GM19239 (cell line): ENCODE results near the gene GZMB.
"Not testable (repeated sequence)": the region's sequence is repeated elsewhere in the genome, so short reads cannot be mapped to it uniquely, and the experiment has no call there.

Experiments used
- DNase-seq: peaks from one replicate; pipeline ENCODE4 v3.0.0; 2011; ENCODE audit warnings: low spot score; ENCODE audit not compliant: insufficient read length
- FAIRE-seq: peaks from 2 replicates; lab custom pipeline; 2011; peaks lifted over from hg19 to GRCh38; lab: Jason Lieb, UNC

The GZMB gene

DNA sequence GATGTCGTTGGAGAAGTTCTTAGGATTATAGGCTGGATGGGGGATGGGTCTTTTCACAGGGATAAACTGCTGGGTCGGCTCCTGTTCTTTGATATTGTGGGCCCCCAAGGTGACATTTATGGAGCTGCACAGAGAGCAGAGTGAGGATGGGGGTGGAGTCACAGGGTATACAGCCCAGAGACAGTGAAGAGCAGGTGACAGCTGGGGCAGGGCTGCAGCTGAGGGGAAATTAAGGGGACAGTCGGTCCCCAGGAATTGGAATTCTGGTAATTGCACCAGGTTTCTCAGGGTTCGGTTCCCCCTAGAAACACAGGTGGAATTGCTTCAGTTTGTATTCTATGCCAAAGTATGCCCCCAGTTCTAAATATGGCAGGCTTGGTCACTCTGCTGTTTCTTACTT lies 1.7 kb downstream of the GZMB start:
- FAIRE-seq (no peak), DNase-seq (no peak)

GRCh38 chr14:24631749-24632335 lies 2.1 kb downstream of the GZMB start:
- FAIRE-seq, result no peak
- no peak for DNase-seq

GRCh38 chr14:24630872-24631477 lies 3.0 kb downstream of the GZMB start:
- no peak for DNase-seq
- FAIRE-seq, result no peak

- FAIRE-seq (no peak), DNase-seq (no peak)
Measured at GRCh38 chr14:24630087-24630871, 3.7 kb downstream of the GZMB start.

- FAIRE-seq, result no peak
- DNase-seq, result no peak
Measured at GRCh38 chr14:24629521-24629920, 4.5 kb downstream of the GZMB start.

- no peak for FAIRE-seq
- no peak for DNase-seq
Measured at GRCh38 chr14:24613747-24614146, 20.2 kb downstream of the GZMB start.

GRCh38 chr14:24613241-24613640 lies 20.7 kb downstream of the GZMB start:
- DNase-seq (no peak), FAIRE-seq (no peak)

- FAIRE-seq (no peak), DNase-seq (no peak)
Measured at GRCh38 chr14:24612196-24612595, 21.8 kb downstream of the GZMB start.

GRCh38 chr14:24609655-24610344 lies 24.2 kb downstream of the GZMB start, which contains the start of gene GZMH:
Gene GZMH (minus strand): TSS chr14:24609685. CDS start chr14:24609613, 72 bp downstream.
- no peak for FAIRE-seq

DNA sequence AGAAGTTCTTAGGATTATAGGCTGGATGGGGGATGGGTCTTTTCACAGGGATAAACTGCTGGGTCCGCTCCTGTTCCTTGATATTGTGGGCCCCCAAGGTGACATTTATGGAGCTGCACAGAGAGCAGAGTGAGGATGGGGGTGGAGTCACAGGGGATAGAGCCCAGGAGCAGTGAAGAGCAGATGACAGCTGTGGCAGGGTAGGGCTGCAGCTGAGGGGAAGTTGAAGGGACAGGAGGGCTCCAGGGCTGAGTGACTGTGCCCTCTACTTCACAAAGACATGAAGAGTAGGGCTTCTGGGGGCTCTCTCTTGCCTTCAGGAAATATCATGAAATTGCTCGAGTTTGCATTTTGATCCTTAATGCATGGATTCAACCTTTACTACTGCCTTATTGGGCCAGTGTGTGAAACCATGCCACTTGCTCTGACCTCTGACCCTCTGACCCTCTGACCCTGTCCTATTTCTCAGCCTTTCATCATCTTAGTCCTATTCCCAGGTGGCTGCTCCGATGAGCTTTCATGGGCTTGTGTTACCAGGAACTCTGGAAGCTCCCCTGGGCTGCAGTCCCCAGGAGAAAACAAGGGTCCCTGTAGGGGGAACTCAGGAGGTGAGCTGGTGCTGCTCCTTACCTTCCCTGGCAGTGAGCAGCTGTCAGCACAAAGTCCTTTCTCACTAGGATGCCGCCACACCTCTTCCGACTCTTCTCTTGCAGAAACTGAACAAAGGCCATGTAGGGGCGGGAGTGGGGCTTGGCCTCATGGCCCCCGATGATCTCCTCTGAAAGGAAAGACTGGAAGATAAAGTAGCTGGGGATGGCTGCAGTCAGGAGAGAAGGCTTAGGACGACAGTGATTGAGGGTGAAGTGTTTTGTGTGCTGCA lies 26.1 kb downstream of the GZMB start:
- DNase-seq, result no peak
- FAIRE-seq, result no peak

More at GRCh38 chr14:24609655-24610344, 24.2 kb downstream of the GZMB start, which contains the start of gene GZMH:
- DNase-seq, result no peak

GRCh38 chr14:24607081-24607480 lies 26.9 kb downstream of the GZMB start:
- DNase-seq (no peak), FAIRE-seq (no peak)

GRCh38 chr14:24606297-24606696 lies 27.7 kb downstream of the GZMB start:
- no peak for DNase-seq
- no peak for FAIRE-seq

DNA sequence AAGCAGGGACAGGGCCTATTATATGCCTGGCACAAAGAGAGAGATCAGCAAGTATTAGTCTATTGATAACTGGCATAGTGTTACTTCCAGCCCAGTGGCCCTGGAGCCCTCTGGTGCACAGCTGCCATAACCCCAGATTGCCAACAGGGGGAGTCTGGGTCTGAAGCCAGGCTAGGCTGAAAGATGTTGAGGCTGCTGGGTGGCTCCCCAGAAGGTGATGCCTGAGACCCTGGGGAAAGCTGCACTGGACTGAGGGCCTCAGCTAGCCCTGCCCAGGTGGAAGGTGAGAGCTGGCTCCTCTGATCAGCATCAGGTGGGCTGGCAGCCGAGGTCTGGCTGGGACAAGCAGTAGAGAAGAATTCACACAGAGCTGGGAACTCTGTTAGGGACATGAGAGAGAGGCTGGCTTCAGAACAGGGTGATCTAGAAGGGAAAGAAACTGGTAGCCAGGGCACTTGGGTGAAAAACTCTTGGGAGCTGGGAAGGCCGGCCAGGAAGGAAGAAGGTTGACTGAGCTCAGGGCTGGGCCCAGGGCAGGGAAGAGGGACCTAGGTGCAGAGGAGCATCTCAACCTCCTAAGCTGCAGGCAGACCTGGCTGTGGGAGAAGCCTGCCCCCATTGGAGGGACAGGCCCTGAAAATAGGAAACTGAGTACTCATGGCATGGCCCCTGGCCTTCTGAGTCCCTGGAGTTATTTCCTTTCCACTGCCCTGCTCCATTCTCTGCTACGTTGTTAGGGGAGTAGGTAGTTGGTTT lies 28.4 kb downstream of the GZMB start:
- peak; percentile 54 for FAIRE-seq
- DNase-seq, result peak; percentile 63

DNA sequence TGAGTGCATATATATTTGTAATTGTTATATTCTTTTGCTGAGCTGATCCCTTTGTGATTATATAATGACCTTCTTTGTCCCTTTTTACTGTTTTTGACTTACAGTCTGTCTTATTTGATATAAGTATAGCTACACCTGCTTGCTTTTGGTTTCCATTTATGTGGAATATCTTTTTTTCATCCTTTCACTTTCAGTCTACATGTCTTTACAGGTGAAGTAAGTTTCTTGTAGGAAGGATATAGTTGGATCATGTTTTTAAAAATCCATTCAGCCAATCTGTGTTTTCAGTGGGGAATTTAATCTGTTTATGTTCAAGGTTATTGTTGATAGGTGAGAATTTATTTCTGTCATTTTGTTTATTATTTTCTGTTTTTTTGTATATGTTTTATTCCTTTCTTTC lies 36.6 kb downstream of the GZMB start:
- DNase-seq, result no peak
- peak; percentile 54 for FAIRE-seq

DNA sequence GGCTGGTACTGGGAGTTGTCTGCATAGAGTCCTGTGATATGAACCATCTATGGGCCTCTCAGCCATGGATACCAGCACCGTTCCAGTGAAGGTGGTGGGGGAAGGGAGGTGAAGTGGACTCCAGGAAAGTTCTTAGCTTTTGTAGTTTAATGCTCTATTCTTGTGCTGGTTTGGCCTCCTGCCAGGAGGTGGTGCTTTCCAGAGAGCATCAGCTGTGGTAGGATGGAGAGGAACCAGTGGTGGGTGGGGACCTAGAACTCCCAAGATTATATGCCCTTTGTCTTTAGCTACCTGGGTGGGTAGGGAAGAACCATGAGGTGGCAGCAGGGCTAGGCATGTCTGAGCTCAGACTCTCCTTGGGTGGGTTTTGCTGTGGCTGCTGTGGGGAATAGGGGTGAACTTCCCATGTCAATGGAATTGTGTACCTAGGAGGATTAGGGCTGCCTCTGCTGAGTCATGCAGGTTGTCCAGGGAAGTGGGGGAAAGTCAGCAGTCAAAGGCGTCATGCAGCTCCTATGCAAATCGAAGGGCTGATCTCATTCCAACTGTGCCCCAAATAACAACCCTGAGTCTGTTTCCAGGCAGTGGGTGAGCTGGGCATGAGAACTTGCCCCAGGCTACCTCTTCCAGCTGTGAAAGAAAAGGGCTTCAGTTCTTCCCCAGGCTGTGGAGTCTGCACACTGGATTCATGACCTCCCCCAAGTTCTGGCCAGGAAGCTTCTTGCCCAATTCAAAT lies 38.7 kb downstream of the GZMB start:
- no peak for DNase-seq
- FAIRE-seq, result no peak

DNA sequence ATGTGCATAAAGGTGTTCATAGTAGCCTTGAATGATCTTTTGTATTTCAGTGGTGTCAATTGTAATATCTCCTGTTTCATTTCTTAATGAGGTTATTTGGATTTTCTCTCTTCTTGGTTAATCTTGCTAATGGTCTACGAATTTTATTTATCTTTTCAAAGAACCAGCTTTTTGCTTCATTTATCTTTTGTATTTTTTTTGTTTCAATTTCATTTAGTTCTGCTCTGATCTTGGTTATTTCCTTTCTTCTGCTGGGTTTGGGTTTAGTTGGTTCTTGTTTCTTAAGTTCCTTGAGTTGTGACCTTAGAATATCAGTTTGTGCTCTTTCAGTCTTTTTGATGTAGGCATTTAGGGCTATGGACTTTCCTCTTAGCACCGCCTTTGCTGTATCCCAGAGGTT lies 43.0 kb downstream of the GZMB start:
- FAIRE-seq, DNase-seq: not testable (repeated sequence)

DNA sequence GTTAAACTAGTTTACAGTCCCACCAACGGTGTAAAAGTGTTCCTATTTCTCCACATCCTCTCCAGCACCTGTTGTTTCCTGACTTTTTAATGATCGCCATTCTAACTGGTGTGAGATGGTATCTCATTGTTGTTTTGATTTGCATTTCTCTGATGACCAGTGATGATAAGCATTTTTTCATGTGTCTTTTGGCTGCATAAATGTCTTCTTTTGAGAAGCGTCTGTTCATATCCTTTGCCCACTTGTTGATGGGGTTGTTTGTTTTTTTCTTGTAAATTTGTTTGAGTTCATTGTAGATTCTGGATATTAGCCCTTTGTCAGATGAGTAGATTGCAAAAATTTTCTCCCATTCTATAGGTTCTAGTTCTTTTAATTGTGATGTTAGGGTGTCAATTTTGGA lies 49.6 kb downstream of the GZMB start:
- DNase-seq, FAIRE-seq: not testable (repeated sequence)
